ENCODE data around the gene SAMD10.

- TF ChIP-seq POLR2A (IDR thresholded peaks at IDR 0.05) (no peak), CTCF (IDR thresholded peaks at IDR 0.05) (no peak)
Measured at GRCh38 chr20:63926298-63926697, 53.1 kb downstream of the SAMD10 start.

All from testis (tissue), 2 donors.